ENCODE measurements around the gene KRT17. TPM values are rescaled to one million over a fixed set of nuclear protein-coding genes. Genes with fewer than 3 reads are reported as not detected.

Gene KRT17
- total RNA-seq, 2 experiments from 2014 or later = not detected

GRCh38 chr17:41666237-41666641, 41.9 kb upstream of the KRT17 start:
- H3K27ac Mint-ChIP-seq = peak overlapping the region; percentile 100
- no peaks in the 10 kb centered on the region for H3K36me3 Mint-ChIP-seq (ENCODE audit: low read depth)
- ATAC-seq = peak; percentile 57
- intact Hi-C loops (cut with micrococcal nuclease) = no loop called here
- peak overlapping the region; percentile 81 for H3K4me3 Mint-ChIP-seq
- H3K27me3 Mint-ChIP-seq = peaks cover 1% of the 10 kb centered on the region
- H3K4me1 Mint-ChIP-seq (ENCODE audit: low read depth) = peaks cover 33% of the 10 kb centered on the region
- CTCF ChIA-PET = interaction anchor here (0.7 to 10.9 kb wide), 20 partner anchors 12 to 1057 kb away, joined by 3 to 435 read pairs (median 3); partner anchors contain the start of genes EIF1, KLHL11 and KRT12
- POLR2A ChIA-PET = interaction anchor here (0.7 to 8.3 kb wide), 7 partner anchors 13 to 145 kb away, joined by 3 to 104 read pairs (median 3); partner anchors contain the start of genes EIF1 and P3H4
- no peaks in the 10 kb centered on the region for H3K9me3 Mint-ChIP-seq
- TF ChIP-seq CTCF (IDR thresholded peaks at IDR 0.05) = no peak
- peak; percentile 89 for DNase-seq

GRCh38 chr17:41665566-41666236, 41.3 kb upstream of the KRT17 start:
- peak; percentile 81 for ATAC-seq
- Mint-ChIP-seq H3K9me3 (no peaks in the 10 kb centered on the region), H3K27me3 (peaks cover 1% of the 10 kb centered on the region), H3K4me3 (peak overlapping the region; percentile 81), H3K4me1 (ENCODE audit: low read depth) (peaks cover 33% of the 10 kb centered on the region), H3K36me3 (ENCODE audit: low read depth) (no peaks in the 10 kb centered on the region), H3K27ac (peak overlapping the region; percentile 100)
- CTCF ChIA-PET = interaction anchor here (0.6 to 10.9 kb wide), 23 partner anchors 12 to 1056 kb away, joined by 3 to 435 read pairs (median 3); partner anchors contain the start of genes EIF1, KLHL11 and KRT12
- peak; percentile 95 for TF ChIP-seq CTCF (IDR thresholded peaks at IDR 0.05)
- DNase-seq = peak; percentile 92
- POLR2A ChIA-PET = interaction anchor here (0.9 to 8.3 kb wide), 5 partner anchors 14 to 118 kb away, joined by 3 to 104 read pairs (median 3); partner anchors contain the start of gene EIF1
- intact Hi-C loops (cut with micrococcal nuclease) = no loop called here

GRCh38 chr17:41664587-41665565, 40.5 kb upstream of the KRT17 start:
- H3K27ac Mint-ChIP-seq = peak overlapping the region; percentile 100
- POLR2A ChIA-PET = interaction anchor here (1.0 to 8.3 kb wide), 4 partner anchors 14 to 30 kb away, joined by 3 to 104 read pairs (median 27); partner anchors contain the start of gene EIF1
- no peaks in the 10 kb centered on the region for H3K36me3 Mint-ChIP-seq (ENCODE audit: low read depth)
- no peak for ATAC-seq
- no peak for DNase-seq
- no peak for TF ChIP-seq CTCF (IDR thresholded peaks at IDR 0.05)
- H3K4me3 Mint-ChIP-seq = peak overlapping the region; percentile 81
- CTCF ChIA-PET = interaction anchor here (0.6 to 10.9 kb wide), 25 partner anchors 13 to 846 kb away, joined by 3 to 435 read pairs (median 4); partner anchors contain the start of genes EIF1 and KRT12
- peaks cover 33% of the 10 kb centered on the region for H3K4me1 Mint-ChIP-seq (ENCODE audit: low read depth)
- intact Hi-C loops (cut with micrococcal nuclease) = no loop called here
- H3K27me3 Mint-ChIP-seq = peaks cover 1% of the 10 kb centered on the region
- no peaks in the 10 kb centered on the region for H3K9me3 Mint-ChIP-seq

GRCh38 chr17:41664172-41664457, 39.7 kb upstream of the KRT17 start:
- Mint-ChIP-seq H3K9me3 (no peaks in the 10 kb centered on the region), H3K27ac (no peak overlapping the region), H3K4me1 (ENCODE audit: low read depth) (peaks cover 26% of the 10 kb centered on the region), H3K4me3 (no peak overlapping the region), H3K36me3 (ENCODE audit: low read depth) (no peaks in the 10 kb centered on the region), H3K27me3 (peaks cover 1% of the 10 kb centered on the region)
- DNase-seq = no peak
- no peak for TF ChIP-seq CTCF (IDR thresholded peaks at IDR 0.05)
- intact Hi-C loops (cut with micrococcal nuclease) = no loop called here
- ChIA-PET CTCF (interaction anchor here (1.3 to 10.9 kb wide), 14 partner anchors 14 to 845 kb away, joined by 4 to 435 read pairs (median 14); partner anchors contain the start of gene EIF1), POLR2A (interaction anchor here (1.0 to 8.3 kb wide), 2 partner anchors 26 to 31 kb away, joined by 3 to 104 read pairs; partner anchors contain the start of gene EIF1)
- ATAC-seq = no peak
